AG09309 (cell line): Measurements from ENCODE around the gene TMEM45A.

Experiments used
- DNase-seq: peaks from one replicate; pipeline ENCODE4 v3.0.0-alpha.2; 2010; ENCODE audit warnings: low read depth
- H3K4me3 ChIP-seq: 2 replicates; pipeline ENCODE4 v1.5.1; 2011; ENCODE audit warnings: mild to moderate bottlenecking, low read depth, low read length, moderate library complexity; ENCODE audit not compliant: control insufficient read depth
- CTCF ChIP-seq: IDR thresholded peaks from 2 replicates; pipeline ENCODE4 v1.5.1; 2011; ENCODE audit warnings: mild to moderate bottlenecking, low read depth, low read length, inconsistent platforms; ENCODE audit not compliant: insufficient read depth, control insufficient read depth; ENCODE audit errors: missing control alignments

TMEM45A gene

GRCh38 chr3:100588251-100588650 lies 95.8 kb downstream of the TMEM45A start:
- H3K4me3 ChIP-seq = no peak overlapping the region
- TF ChIP-seq CTCF = no peak
- DNase-seq = no peak

- TF ChIP-seq CTCF = peak; percentile 80
- H3K4me3 ChIP-seq = no peak overlapping the region
- peak; percentile 47 for DNase-seq
Observed at GRCh38 chr3:100590114-100590839, 97.9 kb downstream of the TMEM45A start.

- H3K4me3 ChIP-seq = no peak overlapping the region
- no peak for DNase-seq
- no peak for TF ChIP-seq CTCF
Observed at GRCh38 chr3:100590840-100591147, 98.4 kb downstream of the TMEM45A start.

- peak; percentile 11 for DNase-seq
- TF ChIP-seq CTCF = no peak
- H3K4me3 ChIP-seq = no peak overlapping the region
Observed at GRCh38 chr3:100591411-100591810, 99.0 kb downstream of the TMEM45A start.

- TF ChIP-seq CTCF = no peak
- H3K4me3 ChIP-seq = no peak overlapping the region
- no peak for DNase-seq
Observed at GRCh38 chr3:100600181-100601042, 108.0 kb downstream of the TMEM45A start.

- H3K4me3 ChIP-seq = no peak overlapping the region
- no peak for DNase-seq
- TF ChIP-seq CTCF = no peak
Observed at GRCh38 chr3:100602506-100603444, 110.4 kb downstream of the TMEM45A start.
